Measurements from ENCODE around the gene PUM1. TPM values are rescaled to one million over a fixed set of nuclear protein-coding genes. Genes with fewer than 3 reads are reported as not detected.

Gene PUM1
- total and polyA plus RNA-seq, 2 of the 8 experiments (the other 6 are each of a cell fraction or from before 2014, with no cell fraction given), result 122 to 177 TPM

GRCh38 chr1:31011719-31012118 lies 53.8 kb downstream of the PUM1 start (continued):
- TF ChIP-seq KDM1A (IDR thresholded peaks at IDR 0.05; ENCODE audit: borderline replicate concordance, low read length) (no peak), ATF2 (IDR thresholded peaks at IDR 0.05; ENCODE audit: low read length) (no peak), BCL11A (IDR thresholded peaks at IDR 0.05; ENCODE audit: low read depth in 2 of 2, low read length in 2 of 2) (no peak), NANOG (IDR thresholded peaks at IDR 0.05; ENCODE audit: insufficient read depth, low read depth, low read length, poor library complexity, severe bottlenecking) (no peak), RFX5 (IDR thresholded peaks at IDR 0.05; ENCODE audit: borderline replicate concordance, low read depth, low read length) (no peak), TEAD4 (IDR thresholded peaks at IDR 0.05; ENCODE audit: low read depth, low read length) (no peak), CEBPB (IDR thresholded peaks at IDR 0.05; ENCODE audit: low read depth, low read length) (no peak), ASH2L (IDR thresholded peaks at IDR 0.05; ENCODE audit: low read length) (no peak), TBP (IDR thresholded peaks at IDR 0.05; ENCODE audit: low read depth, low read length) (no peak)

Measured in H1 (cell line).